ENCODE measurements around the gene IRF2.

GRCh38 chr4:184503869-184504300 lies 29.5 kb upstream of the IRF2 start:
- TF ChIP-seq CTCF (IDR thresholded peaks at IDR 0.05; ENCODE audit: borderline replicate concordance, extremely low read depth, low read length, poor library complexity, severe bottlenecking), result no peak
- TF ChIP-seq EZH2 (IDR thresholded peaks at IDR 0.05; ENCODE audit: borderline replicate concordance, low read depth, low read length, severe bottlenecking), result no peak

All from DND-41 (cell line).